Testis (tissue), 3 donors: Measurements from ENCODE around the gene SLC22A24. TPM values are rescaled to one million over a fixed set of nuclear protein-coding genes. Genes with fewer than 3 reads are reported as not detected.

Source experiments
- DNase-seq: peaks from one replicate; pipeline ENCODE4 v3.0.0-alpha.2; 2019
- H3K27ac ChIP-seq, 2 donors: fragments of 200-600 bp; sonication (generic); one replicate each; pipeline ENCODE4 v1.5.1; 2019
- H3K27me3 ChIP-seq: fragments of 200-600 bp; sonication (generic); one replicate; pipeline ENCODE4 v1.5.1; 2019
- H3K36me3 ChIP-seq: fragments of 200-600 bp; sonication (generic); one replicate; pipeline ENCODE4 v1.5.1; 2017; ENCODE audit warnings: low read depth; ENCODE audit errors: missing control alignments
- H3K4me1 ChIP-seq: fragments of 200-600 bp; sonication (generic); one replicate; pipeline ENCODE4 v1.5.1; 2019
- H3K4me3 ChIP-seq, 2 donors: fragments of 200-600 bp; sonication (generic); one replicate each; pipeline ENCODE4 v1.5.1; 2017 to 2019
- H3K9me3 ChIP-seq: fragments of 200-600 bp; sonication (generic); one replicate; pipeline ENCODE4 v1.5.1; 2017
- CTCF ChIP-seq, 3 experiments: fragments of 450-650 bp in 2 of 3; fragments of 200-600 bp in 1 of 3; sonication (generic) in 1 of 3; IDR thresholded peaks; one replicate each; pipeline ENCODE4 v1.5.1; 2016 to 2019; ENCODE audit warnings: antibody characterized with exemption in 3 of 3, mild to moderate bottlenecking in 2 of 3, moderate library complexity in 1 of 3
- POLR2A ChIP-seq: fragments of 450-650 bp; IDR thresholded peaks from one replicate; pipeline ENCODE4 v1.6.1; 2017; ENCODE audit warnings: antibody characterized with exemption, mild to moderate bottlenecking, moderate library complexity
- WGBS, 2 donors: methylation state at CpG; one replicate each; pipeline ENCODE4 v1.1.5; 2018; 5-methylcytosine and 5-hydroxymethylcytosine counted together
- intact Hi-C: fragments of 100-400 bp; cut with DNase I; formaldehyde crosslinking; loops from one replicate; pipeline ENCODE4 v1.15.1; 2023; ENCODE audit warnings: low total_unique reads
- polyA plus RNA-seq: library from polyadenylated mRNA; stranded (reverse); fragments of 350-450 nt; fragmentation: Illumina TruSeq; extraction: RNeasy Lipid Tissue Mini Kit (QIAGEN cat#74804); gene quantifications from one replicate; pipeline ENCODE4 v1.2.3, GENCODE V29; 2014; ENCODE audit warnings: low read depth, low replicate concordance; ENCODE audit not compliant: insufficient read depth
- total RNA-seq, 2 donors: library from RNA; depleted of rRNA; stranded (reverse); fragments of >200 nt; gene quantifications; one replicate each; pipeline ENCODE4 v1.2.3, GENCODE V29; 2016

The SLC22A24 gene
- total and polyA plus RNA-seq, 3 donors from 2014 or later, result not detected

GRCh38 chr11:63165706-63166310 is 21.8 kb upstream of the SLC22A24 start:
- 72 to 88% methylated on average over 4 of the region's 4 CpGs for WGBS, 2 donors
- H3K27ac ChIP-seq, result no peak overlapping the region
- intact Hi-C loops, result no loop called here
- no peaks in the 10 kb centered on the region for H3K9me3 ChIP-seq
- no peaks in the 10 kb centered on the region for H3K4me1 ChIP-seq
- no peak overlapping the region for H3K4me3 ChIP-seq
- no peaks in the 10 kb centered on the region for H3K36me3 ChIP-seq
- H3K27me3 ChIP-seq, result no peaks in the 10 kb centered on the region
- no peak for TF ChIP-seq POLR2A
- DNase-seq, result no peak

GRCh38 chr11:63155794-63156193 is 11.8 kb upstream of the SLC22A24 start:
- 88 to 91% methylated on average over 1 of the region's 1 CpG for WGBS, 2 donors
- intact Hi-C loops, result no loop called here
- DNase-seq, result no peak
- Histone ChIP-seq H3K27me3 (no peaks in the 10 kb centered on the region), H3K27ac (no peak overlapping the region), H3K4me1 (no peaks in the 10 kb centered on the region), H3K9me3 (no peaks in the 10 kb centered on the region), H3K36me3 (no peaks in the 10 kb centered on the region), H3K4me3 (no peak overlapping the region)
- TF ChIP-seq CTCF (IDR thresholded peaks at IDR 0.05) (no peak), POLR2A (no peak)

GRCh38 chr11:63146581-63146980 is 2.6 kb upstream of the SLC22A24 start:
- Histone ChIP-seq H3K36me3 (no peaks in the 10 kb centered on the region), H3K4me3 (no peak overlapping the region), H3K4me1 (no peaks in the 10 kb centered on the region), H3K27ac (no peak overlapping the region), H3K27me3 (no peaks in the 10 kb centered on the region), H3K9me3 (no peaks in the 10 kb centered on the region)
- TF ChIP-seq POLR2A (no peak), CTCF (IDR thresholded peaks at IDR 0.05) (no peak)
- 70 to 75% methylated on average over 2 of the region's 2 CpGs for WGBS, 2 donors
- DNase-seq, result no peak
- intact Hi-C loops, result no loop called here

GRCh38 chr11:63142459-63142858 is 1.6 kb downstream of the SLC22A24 start:
- Histone ChIP-seq H3K4me3 (no peak overlapping the region), H3K27me3 (no peaks in the 10 kb centered on the region), H3K27ac (no peak overlapping the region), H3K4me1 (no peaks in the 10 kb centered on the region), H3K36me3 (no peaks in the 10 kb centered on the region), H3K9me3 (no peaks in the 10 kb centered on the region)
- intact Hi-C loops, result no loop called here
- WGBS, 2 donors, result 46 to 48% methylated on average over 3 of the region's 3 CpGs
- TF ChIP-seq CTCF (IDR thresholded peaks at IDR 0.05) (no peak), POLR2A (no peak)
- DNase-seq, result no peak

GRCh38 chr11:63132985-63133775 is 10.8 kb downstream of the SLC22A24 start:
- Histone ChIP-seq H3K9me3 (no peaks in the 10 kb centered on the region), H3K27me3 (no peaks in the 10 kb centered on the region), H3K27ac (no peak overlapping the region), H3K4me1 (no peaks in the 10 kb centered on the region), H3K4me3 (no peak overlapping the region), H3K36me3 (no peaks in the 10 kb centered on the region)
- DNase-seq, result no peak
- WGBS, 2 donors, result 64 to 66% methylated on average over 5 to 7 of the region's 7 CpGs
- intact Hi-C loops, result no loop called here
- TF ChIP-seq CTCF (IDR thresholded peaks at IDR 0.05), result no peak
- no peak for TF ChIP-seq POLR2A
